WTC11 (cell line): ENCODE results near the gene INHA. TPM values are rescaled to one million over a fixed set of nuclear protein-coding genes. Genes with fewer than 3 reads are reported as not detected.

Source experiments
- ATAC-seq: fragments of 200-7000 bp; cut with Tn5 transposase; 2 replicates; pipeline ENCODE4 v1.10.0; 2021; ENCODE audit warnings: mild to moderate bottlenecking, moderate library complexity
- CTCF ChIA-PET: fragments of 300-600 bp; sonication (Branson Sonifier 250); formaldehyde crosslinking; loops from one replicate; lab custom pipeline; 2021; ENCODE audit warnings: antibody characterized with exemption; lab: Charles Lee
- POLR2A ChIA-PET: fragments of 350-600 bp; sonication (Branson Sonifier 250); formaldehyde crosslinking; loops from one replicate; lab custom pipeline; 2021; ENCODE audit warnings: antibody characterized with exemption; lab: Charles Lee
- DNase-seq: peaks from one replicate; pipeline ENCODE4 v3.0.0; 2021; ENCODE audit warnings: low spot score
- H3K27ac Mint-ChIP-seq: 2 replicates; pipeline ENCODE4 v1.8.0; 2021; ENCODE audit warnings: mixed read lengths
- H3K27me3 Mint-ChIP-seq: 2 replicates; pipeline ENCODE4 v1.8.0; 2021; ENCODE audit warnings: low read depth, mild to moderate bottlenecking, moderate library complexity, mixed read lengths
- H3K36me3 Mint-ChIP-seq: 2 replicates; pipeline ENCODE4 v1.8.0; 2021; ENCODE audit warnings: mixed read lengths
- H3K4me1 Mint-ChIP-seq: 2 replicates; pipeline ENCODE4 v1.8.0; 2022; ENCODE audit warnings: mixed read lengths
- H3K4me3 Mint-ChIP-seq: 2 replicates; pipeline ENCODE4 v1.8.0; 2021; ENCODE audit warnings: mild to moderate bottlenecking, moderate library complexity, mixed read lengths
- H3K9me3 Mint-ChIP-seq: 2 replicates; pipeline ENCODE4 v1.8.0; 2021; ENCODE audit warnings: mixed read lengths
- ATF1 ChIP-seq: sonication (generic); formaldehyde crosslinking; IDR thresholded peaks from 2 replicates; pipeline ENCODE4 v1.8.1; 2023; ENCODE audit warnings: mild to moderate bottlenecking, moderate library complexity, missing genetic modification reagents
- HMGA2 ChIP-seq: fragments of 250-450 bp; sonication (Bioruptor Pico); IDR thresholded peaks from 2 replicates; pipeline ENCODE4 v1.4.0; 2021; ENCODE audit warnings: mild to moderate bottlenecking, moderate library complexity
- NFE2L1 ChIP-seq: sonication (generic); formaldehyde crosslinking; IDR thresholded peaks from 2 replicates; pipeline ENCODE4 v1.8.1; 2023; ENCODE audit warnings: missing genetic modification reagents
- OVOL2 ChIP-seq: fragments of 250-450 bp; sonication (Bioruptor Pico); IDR thresholded peaks from 2 replicates; pipeline ENCODE4 v1.9.0; 2021; ENCODE audit warnings: mild to moderate bottlenecking, borderline replicate concordance
- SP1 ChIP-seq: sonication (generic); formaldehyde crosslinking; conservative IDR thresholded peaks from 2 replicates; pipeline ENCODE4 v1.8.1; 2022; ENCODE audit warnings: missing genetic modification reagents
- TCF7 ChIP-seq: sonication (generic); formaldehyde crosslinking; IDR thresholded peaks from 2 replicates; pipeline ENCODE4 v1.8.0; 2022; ENCODE audit warnings: mild to moderate bottlenecking, low read depth, missing genetic modification reagents, moderate library complexity
- ZNF138 ChIP-seq: sonication (generic); formaldehyde crosslinking; conservative IDR thresholded peaks from 2 replicates; pipeline ENCODE4 v1.8.1; 2022; ENCODE audit warnings: mild to moderate bottlenecking, moderate library complexity, missing genetic modification reagents
- ZNF317 ChIP-seq: sonication (generic); formaldehyde crosslinking; IDR thresholded peaks from 2 replicates; pipeline ENCODE4 v1.8.1; 2023; ENCODE audit warnings: low read depth, mild to moderate bottlenecking, moderate library complexity, missing genetic modification reagents, borderline replicate concordance
- ZNF396 ChIP-seq: fragments of 250-450 bp; sonication (Bioruptor Pico); IDR thresholded peaks from 2 replicates; pipeline ENCODE4 v1.8.0; 2021; ENCODE audit warnings: mild to moderate bottlenecking, moderate library complexity, borderline replicate concordance
- ZNF423 ChIP-seq: fragments of 250-450 bp; sonication (Bioruptor Pico); IDR thresholded peaks from 2 replicates; pipeline ENCODE4 v2.1.2; 2022; ENCODE audit warnings: mild to moderate bottlenecking, moderate library complexity
- total RNA-seq: library from RNA; stranded (reverse); gene quantifications from 3 replicates; pipeline ENCODE4 v1.2.3, GENCODE V29; 2021
- TF ChIP-seq, protein P1 (sequence below): sonication (generic); formaldehyde crosslinking; IDR thresholded peaks from 2 replicates; pipeline ENCODE4 v1.8.1; 2022; ENCODE audit warnings: mild to moderate bottlenecking, moderate library complexity, missing genetic modification reagents
- TF ChIP-seq, protein P2 (sequence below): sonication (generic); formaldehyde crosslinking; IDR thresholded peaks from 2 replicates; pipeline ENCODE4 v1.8.0; 2023; ENCODE audit warnings: missing genetic modification reagents
- TF ChIP-seq, protein P3 (sequence below): fragments of 250-450 bp; sonication (Bioruptor Pico); IDR thresholded peaks from 2 replicates; pipeline ENCODE4 v1.9.0; 2021; ENCODE audit warnings: mild to moderate bottlenecking
- TF ChIP-seq, protein P4 (sequence below): fragments of 250-450 bp; sonication (Bioruptor Pico); IDR thresholded peaks from 2 replicates; pipeline ENCODE4 v1.8.0; 2021; ENCODE audit warnings: mild to moderate bottlenecking
- TF ChIP-seq, protein P5 (sequence below): sonication (generic); formaldehyde crosslinking; IDR thresholded peaks from 2 replicates; pipeline ENCODE4 v1.8.0; 2022; ENCODE audit warnings: missing genetic modification reagents
- TF ChIP-seq, protein P6 (sequence below): fragments of 200-600 bp; IDR thresholded peaks from 2 replicates; pipeline ENCODE4 v1.8.0; 2022; ENCODE audit warnings: antibody characterized with exemption

The INHA gene
- total RNA-seq, 1 experiment from 2014 or later = 1.4 TPM

DNA sequence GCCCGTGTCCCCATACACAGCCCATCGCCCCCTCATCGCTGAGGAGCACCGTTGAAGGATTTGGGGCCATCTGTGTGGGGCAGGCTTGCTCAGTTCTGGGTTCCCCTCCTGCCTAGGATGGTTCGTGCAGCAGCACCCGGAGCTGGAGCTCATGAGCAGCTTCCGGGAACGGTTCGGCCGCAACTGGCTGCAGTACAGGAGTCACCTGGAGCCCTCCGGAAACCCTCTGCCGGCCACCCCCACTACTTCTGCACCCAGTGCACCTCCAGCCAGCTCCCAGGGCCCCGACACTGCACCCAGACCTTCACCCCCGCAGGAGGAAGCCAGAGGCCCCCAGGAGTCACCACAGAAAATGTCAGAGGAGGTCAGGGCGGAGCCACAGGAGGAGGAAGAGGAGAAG is 35.8 kb downstream of the INHA start:
- ATAC-seq (no peak), DNase-seq (no peak)
- ChIA-PET POLR2A (no interaction called here), CTCF (interaction anchor here (1.1 kb wide), 1 partner anchor 11 kb away, joined by 4 read pairs; no protein-coding TSS in a partner anchor)
- H3K36me3 Mint-ChIP-seq = peaks cover 19% of the 10 kb centered on the region
- H3K27ac Mint-ChIP-seq = no peak overlapping the region
- H3K4me1 Mint-ChIP-seq = no peaks in the 10 kb centered on the region
- no peak for TF ChIP-seq ZNF396 (CRISPR knock-in tag)
- TF ChIP-seq ZNF138 (CRISPR knock-in tag) = no peak
- TF ChIP-seq NFE2L1 (CRISPR knock-in tag) = no peak
- TF ChIP-seq ZNF423 (CRISPR knock-in tag) = no peak
- TF ChIP-seq, protein P1, sequence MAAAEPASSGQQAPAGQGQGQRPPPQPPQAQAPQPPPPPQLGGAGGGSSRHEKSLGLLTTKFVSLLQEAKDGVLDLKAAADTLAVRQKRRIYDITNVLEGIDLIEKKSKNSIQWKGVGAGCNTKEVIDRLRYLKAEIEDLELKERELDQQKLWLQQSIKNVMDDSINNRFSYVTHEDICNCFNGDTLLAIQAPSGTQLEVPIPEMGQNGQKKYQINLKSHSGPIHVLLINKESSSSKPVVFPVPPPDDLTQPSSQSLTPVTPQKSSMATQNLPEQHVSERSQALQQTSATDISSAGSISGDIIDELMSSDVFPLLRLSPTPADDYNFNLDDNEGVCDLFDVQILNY (CRISPR knock-in tag) = no peak
- no peak for TF ChIP-seq TCF7 (CRISPR knock-in tag)
- TF ChIP-seq, protein P2, sequence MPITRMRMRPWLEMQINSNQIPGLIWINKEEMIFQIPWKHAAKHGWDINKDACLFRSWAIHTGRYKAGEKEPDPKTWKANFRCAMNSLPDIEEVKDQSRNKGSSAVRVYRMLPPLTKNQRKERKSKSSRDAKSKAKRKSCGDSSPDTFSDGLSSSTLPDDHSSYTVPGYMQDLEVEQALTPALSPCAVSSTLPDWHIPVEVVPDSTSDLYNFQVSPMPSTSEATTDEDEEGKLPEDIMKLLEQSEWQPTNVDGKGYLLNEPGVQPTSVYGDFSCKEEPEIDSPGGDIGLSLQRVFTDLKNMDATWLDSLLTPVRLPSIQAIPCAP = no peak
- TF ChIP-seq SP1 (CRISPR knock-in tag) = no peak
- no peak for TF ChIP-seq ZNF317 (CRISPR knock-in tag)
- no peak for TF ChIP-seq ATF1
- TF ChIP-seq, protein P3, sequence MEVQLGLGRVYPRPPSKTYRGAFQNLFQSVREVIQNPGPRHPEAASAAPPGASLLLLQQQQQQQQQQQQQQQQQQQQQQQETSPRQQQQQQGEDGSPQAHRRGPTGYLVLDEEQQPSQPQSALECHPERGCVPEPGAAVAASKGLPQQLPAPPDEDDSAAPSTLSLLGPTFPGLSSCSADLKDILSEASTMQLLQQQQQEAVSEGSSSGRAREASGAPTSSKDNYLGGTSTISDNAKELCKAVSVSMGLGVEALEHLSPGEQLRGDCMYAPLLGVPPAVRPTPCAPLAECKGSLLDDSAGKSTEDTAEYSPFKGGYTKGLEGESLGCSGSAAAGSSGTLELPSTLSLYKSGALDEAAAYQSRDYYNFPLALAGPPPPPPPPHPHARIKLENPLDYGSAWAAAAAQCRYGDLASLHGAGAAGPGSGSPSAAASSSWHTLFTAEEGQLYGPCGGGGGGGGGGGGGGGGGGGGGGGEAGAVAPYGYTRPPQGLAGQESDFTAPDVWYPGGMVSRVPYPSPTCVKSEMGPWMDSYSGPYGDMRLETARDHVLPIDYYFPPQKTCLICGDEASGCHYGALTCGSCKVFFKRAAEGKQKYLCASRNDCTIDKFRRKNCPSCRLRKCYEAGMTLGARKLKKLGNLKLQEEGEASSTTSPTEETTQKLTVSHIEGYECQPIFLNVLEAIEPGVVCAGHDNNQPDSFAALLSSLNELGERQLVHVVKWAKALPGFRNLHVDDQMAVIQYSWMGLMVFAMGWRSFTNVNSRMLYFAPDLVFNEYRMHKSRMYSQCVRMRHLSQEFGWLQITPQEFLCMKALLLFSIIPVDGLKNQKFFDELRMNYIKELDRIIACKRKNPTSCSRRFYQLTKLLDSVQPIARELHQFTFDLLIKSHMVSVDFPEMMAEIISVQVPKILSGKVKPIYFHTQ = no peak
- no peak for TF ChIP-seq HMGA2
- TF ChIP-seq, protein P4, sequence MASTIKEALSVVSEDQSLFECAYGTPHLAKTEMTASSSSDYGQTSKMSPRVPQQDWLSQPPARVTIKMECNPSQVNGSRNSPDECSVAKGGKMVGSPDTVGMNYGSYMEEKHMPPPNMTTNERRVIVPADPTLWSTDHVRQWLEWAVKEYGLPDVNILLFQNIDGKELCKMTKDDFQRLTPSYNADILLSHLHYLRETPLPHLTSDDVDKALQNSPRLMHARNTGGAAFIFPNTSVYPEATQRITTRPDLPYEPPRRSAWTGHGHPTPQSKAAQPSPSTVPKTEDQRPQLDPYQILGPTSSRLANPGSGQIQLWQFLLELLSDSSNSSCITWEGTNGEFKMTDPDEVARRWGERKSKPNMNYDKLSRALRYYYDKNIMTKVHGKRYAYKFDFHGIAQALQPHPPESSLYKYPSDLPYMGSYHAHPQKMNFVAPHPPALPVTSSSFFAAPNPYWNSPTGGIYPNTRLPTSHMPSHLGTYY (CRISPR knock-in tag) = no peak
- no peak for TF ChIP-seq OVOL2 (CRISPR knock-in tag)
- no peaks in the 10 kb centered on the region for H3K9me3 Mint-ChIP-seq
- H3K27me3 Mint-ChIP-seq = no peaks in the 10 kb centered on the region
- H3K4me3 Mint-ChIP-seq = no peak overlapping the region

DNA sequence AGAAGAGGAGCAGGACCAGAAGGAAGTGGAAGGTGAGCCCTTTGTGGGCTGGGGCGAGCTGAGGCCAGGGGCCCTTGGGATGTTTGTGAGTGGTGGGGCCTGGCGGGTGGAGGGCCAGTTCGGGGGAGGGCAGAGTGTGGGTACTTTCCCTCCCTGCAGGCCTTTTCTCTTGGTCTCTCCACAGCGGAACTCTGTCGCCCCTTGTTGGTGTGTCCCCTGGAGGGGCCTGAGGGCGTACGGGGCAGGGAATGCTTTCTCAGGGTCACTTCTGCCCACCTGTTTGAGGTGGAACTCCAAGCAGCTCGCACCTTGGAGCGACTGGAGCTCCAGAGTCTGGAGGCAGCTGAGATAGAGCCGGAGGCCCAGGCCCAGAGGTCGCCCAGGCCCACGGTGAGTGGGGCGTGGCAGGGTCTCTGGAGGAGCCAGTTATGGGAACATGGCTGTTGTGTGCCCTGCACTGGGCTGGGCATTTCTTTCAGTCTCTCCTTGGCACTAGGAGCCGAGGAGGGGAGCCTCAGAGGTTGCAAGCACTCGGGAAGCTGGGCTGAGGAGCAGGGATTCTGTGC is 36.4 kb downstream of the INHA start:
- no peaks in the 10 kb centered on the region for H3K27me3 Mint-ChIP-seq
- H3K36me3 Mint-ChIP-seq = peaks cover 19% of the 10 kb centered on the region
- no peak for DNase-seq
- CTCF ChIA-PET = no interaction called here
- ATAC-seq = peak; percentile 17; the same call in 1 of the 2 replicates
- no peak overlapping the region for H3K4me3 Mint-ChIP-seq
- H3K4me1 Mint-ChIP-seq = no peaks in the 10 kb centered on the region
- no peaks in the 10 kb centered on the region for H3K9me3 Mint-ChIP-seq
- POLR2A ChIA-PET = no interaction called here
- no peak overlapping the region for H3K27ac Mint-ChIP-seq
- TF ChIP-seq, protein P3 = no peak
- TF ChIP-seq, protein P5, sequence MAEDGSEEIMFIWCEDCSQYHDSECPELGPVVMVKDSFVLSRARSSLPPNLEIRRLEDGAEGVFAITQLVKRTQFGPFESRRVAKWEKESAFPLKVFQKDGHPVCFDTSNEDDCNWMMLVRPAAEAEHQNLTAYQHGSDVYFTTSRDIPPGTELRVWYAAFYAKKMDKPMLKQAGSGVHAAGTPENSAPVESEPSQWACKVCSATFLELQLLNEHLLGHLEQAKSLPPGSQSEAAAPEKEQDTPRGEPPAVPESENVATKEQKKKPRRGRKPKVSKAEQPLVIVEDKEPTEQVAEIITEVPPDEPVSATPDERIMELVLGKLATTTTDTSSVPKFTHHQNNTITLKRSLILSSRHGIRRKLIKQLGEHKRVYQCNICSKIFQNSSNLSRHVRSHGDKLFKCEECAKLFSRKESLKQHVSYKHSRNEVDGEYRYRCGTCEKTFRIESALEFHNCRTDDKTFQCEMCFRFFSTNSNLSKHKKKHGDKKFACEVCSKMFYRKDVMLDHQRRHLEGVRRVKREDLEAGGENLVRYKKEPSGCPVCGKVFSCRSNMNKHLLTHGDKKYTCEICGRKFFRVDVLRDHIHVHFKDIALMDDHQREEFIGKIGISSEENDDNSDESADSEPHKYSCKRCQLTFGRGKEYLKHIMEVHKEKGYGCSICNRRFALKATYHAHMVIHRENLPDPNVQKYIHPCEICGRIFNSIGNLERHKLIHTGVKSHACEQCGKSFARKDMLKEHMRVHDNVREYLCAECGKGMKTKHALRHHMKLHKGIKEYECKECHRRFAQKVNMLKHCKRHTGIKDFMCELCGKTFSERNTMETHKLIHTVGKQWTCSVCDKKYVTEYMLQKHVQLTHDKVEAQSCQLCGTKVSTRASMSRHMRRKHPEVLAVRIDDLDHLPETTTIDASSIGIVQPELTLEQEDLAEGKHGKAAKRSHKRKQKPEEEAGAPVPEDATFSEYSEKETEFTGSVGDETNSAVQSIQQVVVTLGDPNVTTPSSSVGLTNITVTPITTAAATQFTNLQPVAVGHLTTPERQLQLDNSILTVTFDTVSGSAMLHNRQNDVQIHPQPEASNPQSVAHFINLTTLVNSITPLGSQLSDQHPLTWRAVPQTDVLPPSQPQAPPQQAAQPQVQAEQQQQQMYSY = no peak
- TF ChIP-seq, protein P6, sequence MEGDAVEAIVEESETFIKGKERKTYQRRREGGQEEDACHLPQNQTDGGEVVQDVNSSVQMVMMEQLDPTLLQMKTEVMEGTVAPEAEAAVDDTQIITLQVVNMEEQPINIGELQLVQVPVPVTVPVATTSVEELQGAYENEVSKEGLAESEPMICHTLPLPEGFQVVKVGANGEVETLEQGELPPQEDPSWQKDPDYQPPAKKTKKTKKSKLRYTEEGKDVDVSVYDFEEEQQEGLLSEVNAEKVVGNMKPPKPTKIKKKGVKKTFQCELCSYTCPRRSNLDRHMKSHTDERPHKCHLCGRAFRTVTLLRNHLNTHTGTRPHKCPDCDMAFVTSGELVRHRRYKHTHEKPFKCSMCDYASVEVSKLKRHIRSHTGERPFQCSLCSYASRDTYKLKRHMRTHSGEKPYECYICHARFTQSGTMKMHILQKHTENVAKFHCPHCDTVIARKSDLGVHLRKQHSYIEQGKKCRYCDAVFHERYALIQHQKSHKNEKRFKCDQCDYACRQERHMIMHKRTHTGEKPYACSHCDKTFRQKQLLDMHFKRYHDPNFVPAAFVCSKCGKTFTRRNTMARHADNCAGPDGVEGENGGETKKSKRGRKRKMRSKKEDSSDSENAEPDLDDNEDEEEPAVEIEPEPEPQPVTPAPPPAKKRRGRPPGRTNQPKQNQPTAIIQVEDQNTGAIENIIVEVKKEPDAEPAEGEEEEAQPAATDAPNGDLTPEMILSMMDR = no peak
